Measurements from ENCODE around the gene RELCH.

RELCH gene

GRCh38 chr18:62300359-62300963 lies 113.4 kb downstream of the RELCH start:
- H3K36me3 ChIP-seq (ENCODE audit: control insufficient read depth, low read length): peaks cover 33% of the 10 kb centered on the region

GRCh38 chr18:62301322-62301721 lies 114.3 kb downstream of the RELCH start:
- Histone ChIP-seq H3K4me3 (ENCODE audit: low read length) (no peak overlapping the region), H3K27me3 (ENCODE audit: control insufficient read depth, low read length) (no peaks in the 10 kb centered on the region), H4K20me1 (ENCODE audit: control insufficient read depth, insufficient read depth, low read depth, low read length) (no peaks in the 10 kb centered on the region), H3K4me1 (ENCODE audit: control insufficient read depth, low read length) (peaks cover 3% of the 10 kb centered on the region), H3F3A (ENCODE audit: control insufficient read depth, insufficient read depth) (no peaks in the 10 kb centered on the region), H3K27ac (ENCODE audit: low read depth, low read length) (no peak overlapping the region), H3K4me2 (ENCODE audit: low read length) (no peak overlapping the region), H3K9me2 (replicated peaks; ENCODE audit: control insufficient read depth, low read length) (no peaks in the 10 kb centered on the region), H3K36me3 (ENCODE audit: control insufficient read depth, low read length) (peaks cover 33% of the 10 kb centered on the region), H3K79me2 (ENCODE audit: control insufficient read depth, low read length) (no peaks in the 10 kb centered on the region), H3K9me3 (ENCODE audit: control insufficient read depth, insufficient read depth, low read length) (no peaks in the 10 kb centered on the region)
- TF ChIP-seq EZH2phosphoT487 (IDR thresholded peaks at IDR 0.05; ENCODE audit: borderline replicate concordance, low read length): no peak

More at GRCh38 chr18:62300359-62300963, 113.4 kb downstream of the RELCH start:
- no peaks in the 10 kb centered on the region for H4K20me1 ChIP-seq (ENCODE audit: control insufficient read depth, insufficient read depth, low read depth, low read length)
- H3K4me1 ChIP-seq (ENCODE audit: control insufficient read depth, low read length): peaks cover 6% of the 10 kb centered on the region
- no peak for TF ChIP-seq EZH2phosphoT487 (IDR thresholded peaks at IDR 0.05; ENCODE audit: borderline replicate concordance, low read length)
- no peak overlapping the region for H3K4me3 ChIP-seq (ENCODE audit: low read length)
- no peaks in the 10 kb centered on the region for H3K27me3 ChIP-seq (ENCODE audit: control insufficient read depth, low read length)
- no peaks in the 10 kb centered on the region for H3K9me2 ChIP-seq (replicated peaks; ENCODE audit: control insufficient read depth, low read length)
- H3K9me3 ChIP-seq (ENCODE audit: control insufficient read depth, insufficient read depth, low read length): no peaks in the 10 kb centered on the region
- no peak overlapping the region for H3K27ac ChIP-seq (ENCODE audit: low read depth, low read length)
- no peak overlapping the region for H3K4me2 ChIP-seq (ENCODE audit: low read length)
- H3F3A ChIP-seq (ENCODE audit: control insufficient read depth, insufficient read depth): no peaks in the 10 kb centered on the region
- H3K79me2 ChIP-seq (ENCODE audit: control insufficient read depth, low read length): no peaks in the 10 kb centered on the region

- H3K4me1 ChIP-seq (ENCODE audit: control insufficient read depth, low read length): no peaks in the 10 kb centered on the region
- no peaks in the 10 kb centered on the region for H3K79me2 ChIP-seq (ENCODE audit: control insufficient read depth, low read length)
- TF ChIP-seq CTCF (IDR thresholded peaks at IDR 0.05; ENCODE audit: low read depth, low read length, poor library complexity, severe bottlenecking) (no peak), EZH2phosphoT487 (IDR thresholded peaks at IDR 0.05; ENCODE audit: borderline replicate concordance, low read length) (no peak)
Observed at GRCh38 chr18:62312851-62313250, 125.8 kb downstream of the RELCH start.

GRCh38 chr18:62318228-62319180 lies 131.4 kb downstream of the RELCH start:
- H3K4me3 ChIP-seq (ENCODE audit: low read length): no peak overlapping the region
- no peak overlapping the region for H3K4me2 ChIP-seq (ENCODE audit: low read length)
- H3K27ac ChIP-seq (ENCODE audit: low read depth, low read length): no peak overlapping the region
- no peaks in the 10 kb centered on the region for H3K9me2 ChIP-seq (replicated peaks; ENCODE audit: control insufficient read depth, low read length)
- H3K9me3 ChIP-seq (ENCODE audit: control insufficient read depth, insufficient read depth, low read length): no peaks in the 10 kb centered on the region
- H4K20me1 ChIP-seq (ENCODE audit: control insufficient read depth, insufficient read depth, low read depth, low read length): no peaks in the 10 kb centered on the region
- H3K27me3 ChIP-seq (ENCODE audit: control insufficient read depth, low read length): peaks cover 17% of the 10 kb centered on the region
- no peaks in the 10 kb centered on the region for H3K36me3 ChIP-seq (ENCODE audit: control insufficient read depth, low read length)
- peaks cover 3% of the 10 kb centered on the region; the same call in 1 of the 2 replicates for H3K4me1 ChIP-seq (ENCODE audit: control insufficient read depth, low read length)
- no peaks in the 10 kb centered on the region for H3K79me2 ChIP-seq (ENCODE audit: control insufficient read depth, low read length)
- TF ChIP-seq CTCF (IDR thresholded peaks at IDR 0.05; ENCODE audit: low read depth, low read length, poor library complexity, severe bottlenecking): no peak
- H3F3A ChIP-seq (ENCODE audit: control insufficient read depth, insufficient read depth): no peaks in the 10 kb centered on the region

More at GRCh38 chr18:62312851-62313250, 125.8 kb downstream of the RELCH start:
- Histone ChIP-seq H3K27ac (ENCODE audit: low read depth, low read length) (no peak overlapping the region), H3K4me2 (ENCODE audit: low read length) (no peak overlapping the region), H3K9me2 (replicated peaks; ENCODE audit: control insufficient read depth, low read length) (no peaks in the 10 kb centered on the region), H3K36me3 (ENCODE audit: control insufficient read depth, low read length) (peaks cover 6% of the 10 kb centered on the region), H3K27me3 (ENCODE audit: control insufficient read depth, low read length) (no peaks in the 10 kb centered on the region), H3F3A (ENCODE audit: control insufficient read depth, insufficient read depth) (no peaks in the 10 kb centered on the region), H4K20me1 (ENCODE audit: control insufficient read depth, insufficient read depth, low read depth, low read length) (no peaks in the 10 kb centered on the region), H3K4me3 (ENCODE audit: low read length) (no peak overlapping the region), H3K9me3 (ENCODE audit: control insufficient read depth, insufficient read depth, low read length) (no peaks in the 10 kb centered on the region)

All from DOHH2 (cell line).